ENCODE measurements around the gene PARP6.

DNA sequence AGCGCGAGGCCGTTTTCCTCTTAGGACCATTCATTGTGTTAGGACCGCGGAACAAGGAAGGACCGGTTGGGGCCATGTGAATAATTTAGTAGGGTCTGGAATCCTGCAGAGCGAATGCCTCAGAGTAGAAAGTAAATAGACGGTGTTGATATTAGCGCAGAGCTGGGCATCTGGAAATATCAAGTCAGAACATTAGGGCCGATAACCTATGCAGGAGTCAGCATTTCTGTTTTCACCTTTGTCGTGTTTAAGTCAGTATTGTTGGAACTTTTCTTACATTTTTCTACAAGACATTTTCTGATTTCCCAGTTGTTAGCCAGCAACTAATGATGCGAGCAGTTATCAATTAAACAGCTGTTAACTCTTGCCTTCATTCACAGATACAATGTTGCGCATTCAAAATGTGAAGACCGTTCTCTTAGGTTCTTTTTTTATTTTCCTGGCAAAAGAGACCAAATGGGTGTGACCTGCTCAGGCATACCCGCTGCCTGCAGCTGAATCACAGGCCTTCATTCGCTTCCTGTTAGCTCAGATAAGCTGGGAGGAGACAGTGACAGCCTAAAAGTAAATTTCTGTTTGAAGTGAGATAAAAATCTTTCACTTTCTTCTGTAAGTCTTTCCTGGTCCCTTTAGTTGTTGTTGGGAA is 40.4 kb downstream of the PARP6 start:
- no peak for TF ChIP-seq EZH2 (IDR thresholded peaks at IDR 0.05; ENCODE audit: insufficient read depth, poor library complexity, severe bottlenecking)
- TF ChIP-seq EZH2phosphoT487 (IDR thresholded peaks at IDR 0.05; ENCODE audit: insufficient read depth, low read depth): no peak
